Kidney (tissue), 14 donors: ENCODE measurements around the gene FMNL2. TPM values are rescaled to one million over a fixed set of nuclear protein-coding genes. Genes with fewer than 3 reads are reported as not detected.

Source experiments
- DNase-seq, 5 donors: peaks; one replicate each; pipeline ENCODE4 v3.0.0-alpha.2; 2013 to 2020
- FAIRE-seq: peaks from 2 replicates; lab custom pipeline; 2012; peaks lifted over from hg19 to GRCh38; lab: Jason Lieb, UNC
- H3K27ac ChIP-seq, 2 donors: one replicate each; pipeline ENCODE4 v1.7.0; 2013; ENCODE audit warnings: low read depth in 2 of 2, low read length in 2 of 2, inconsistent platforms in 1 of 2
- H3K27me3 ChIP-seq: one replicate; pipeline ENCODE4 v1.7.1; 2013; ENCODE audit warnings: low read length, inconsistent platforms; ENCODE audit not compliant: control insufficient read depth, insufficient read depth
- H3K36me3 ChIP-seq, 3 donors: one replicate each; pipeline versions ENCODE4 v1.7.0 to v1.7.1; 2013; ENCODE audit warnings: low read length in 3 of 3, control low read depth in 1 of 3, inconsistent platforms in 1 of 3; ENCODE audit not compliant: insufficient read depth in 3 of 3, control insufficient read depth in 2 of 3
- H3K4me1 ChIP-seq, 3 donors: one replicate each; pipeline versions ENCODE4 v1.7.0 to v1.7.1; 2013; ENCODE audit warnings: low read length in 3 of 3, inconsistent platforms in 1 of 3, low read depth in 1 of 3; ENCODE audit not compliant: control insufficient read depth in 2 of 3, insufficient read depth in 2 of 3
- H3K4me3 ChIP-seq, 3 donors: one replicate each; pipeline versions ENCODE4 v1.7.0 to v1.8.1; 2013; ENCODE audit warnings: low read length in 3 of 3, control low read depth in 1 of 3, inconsistent platforms in 1 of 3
- H3K9ac ChIP-seq, 3 donors: one replicate each; pipeline versions ENCODE4 v1.7.0 to v1.7.1; 2013; ENCODE audit warnings: low read length in 3 of 3, control low read depth in 1 of 3, inconsistent platforms in 1 of 3
- H3K9me3 ChIP-seq, 3 donors: one replicate each; pipeline versions ENCODE4 v1.7.0 to v1.7.1; 2013; ENCODE audit warnings: low read length in 3 of 3, control low read depth in 1 of 3, inconsistent platforms in 1 of 3; ENCODE audit not compliant: control insufficient read depth in 2 of 3, insufficient read depth in 1 of 3
- CTCF ChIP-seq: IDR thresholded peaks from 3 replicates; pipeline ENCODE4 v1.5.1; 2012; ENCODE audit warnings: mild to moderate bottlenecking, moderate library complexity, borderline replicate concordance; ENCODE audit not compliant: insufficient read depth; ENCODE audit errors: extremely low read depth
- intact Hi-C: fragments of 100-400 bp; cut with DNase I; formaldehyde crosslinking; loops from one replicate; pipeline ENCODE4 v1.11.1; 2022
- polyA plus RNA-seq: library from polyadenylated mRNA; stranded (reverse); fragments of 350-450 nt; fragmentation: Illumina TruSeq; extraction: RNeasy Lipid Tissue Mini Kit (QIAGEN cat#74804); gene quantifications from one replicate; pipeline ENCODE4 v1.2.3, GENCODE V29; 2014; ENCODE audit warnings: low read depth, low replicate concordance; ENCODE audit not compliant: insufficient read depth
- total RNA-seq: library from RNA; stranded (reverse); fragmentation: NEBNext Ultra II Directional; extraction: Animal tissue kit (Norgen Biotek cat#: 25700); gene quantifications from one replicate; pipeline ENCODE4 v1.2.1, GENCODE V29; 2021
- donor health status: control.
- donor health status: control.
- donor health status: control.
- donor health status: control.
- donor health status: control.
- donor health status: DM: yes; HTN: yes; CAD: no.
- donor health status: Normal renal cell carcinoma (clear cell type).

FMNL2 gene
- total and polyA plus RNA-seq, 2 donors from 2014 or later, result 10.7 to 39.1 TPM

- intact Hi-C loops, result no loop called here
- no peaks in the 10 kb centered on the region for H3K36me3 ChIP-seq
- H3K27ac ChIP-seq, result no peak overlapping the region
- no peaks in the 10 kb centered on the region for H3K9me3 ChIP-seq
- FAIRE-seq (no peak), DNase-seq (no peak)
- H3K27me3 ChIP-seq, result no peaks in the 10 kb centered on the region
- no peak for TF ChIP-seq CTCF
- no peak overlapping the region for H3K4me3 ChIP-seq
- H3K4me1 ChIP-seq, result no peaks in the 10 kb centered on the region
- no peak overlapping the region for H3K9ac ChIP-seq
Observed at GRCh38 chr2:152600697-152601096, 265.7 kb downstream of the FMNL2 start.

GRCh38 chr2:152602750-152603149 lies 267.8 kb downstream of the FMNL2 start:
- Histone ChIP-seq H3K9me3 (no peaks in the 10 kb centered on the region), H3K27me3 (no peaks in the 10 kb centered on the region), H3K4me3 (no peak overlapping the region), H3K9ac (no peak overlapping the region), H3K27ac (no peak overlapping the region), H3K36me3 (no peaks in the 10 kb centered on the region), H3K4me1 (no peaks in the 10 kb centered on the region)
- intact Hi-C loops, result no loop called here
- DNase-seq, result no peak
- TF ChIP-seq CTCF, result no peak
- no peak for FAIRE-seq

GRCh38 chr2:152603166-152603565 lies 268.2 kb downstream of the FMNL2 start:
- H3K4me3 ChIP-seq, result no peak overlapping the region
- no peaks in the 10 kb centered on the region for H3K9me3 ChIP-seq
- no peaks in the 10 kb centered on the region for H3K4me1 ChIP-seq
- H3K27ac ChIP-seq, result no peak overlapping the region
- H3K27me3 ChIP-seq, result no peaks in the 10 kb centered on the region
- intact Hi-C loops, result no loop called here
- no peak for FAIRE-seq
- no peak for TF ChIP-seq CTCF
- no peaks in the 10 kb centered on the region for H3K36me3 ChIP-seq
- peak in 1 of 5 donors; percentile 19 for DNase-seq
- H3K9ac ChIP-seq, result no peak overlapping the region

GRCh38 chr2:152606081-152606480 lies 271.1 kb downstream of the FMNL2 start:
- no peaks in the 10 kb centered on the region for H3K36me3 ChIP-seq
- no peak overlapping the region for H3K9ac ChIP-seq
- H3K4me1 ChIP-seq, result no peaks in the 10 kb centered on the region
- H3K27ac ChIP-seq, result no peak overlapping the region
- TF ChIP-seq CTCF, result no peak
- H3K27me3 ChIP-seq, result no peaks in the 10 kb centered on the region
- intact Hi-C loops, result no loop called here
- no peak overlapping the region for H3K4me3 ChIP-seq
- FAIRE-seq (no peak), DNase-seq (no peak)
- no peaks in the 10 kb centered on the region for H3K9me3 ChIP-seq
